ENCODE results near the gene OSTF1.
A peak's percentile ranks its signal among the peaks of the same experiment; 100 is the strongest.

The OSTF1 gene

DNA sequence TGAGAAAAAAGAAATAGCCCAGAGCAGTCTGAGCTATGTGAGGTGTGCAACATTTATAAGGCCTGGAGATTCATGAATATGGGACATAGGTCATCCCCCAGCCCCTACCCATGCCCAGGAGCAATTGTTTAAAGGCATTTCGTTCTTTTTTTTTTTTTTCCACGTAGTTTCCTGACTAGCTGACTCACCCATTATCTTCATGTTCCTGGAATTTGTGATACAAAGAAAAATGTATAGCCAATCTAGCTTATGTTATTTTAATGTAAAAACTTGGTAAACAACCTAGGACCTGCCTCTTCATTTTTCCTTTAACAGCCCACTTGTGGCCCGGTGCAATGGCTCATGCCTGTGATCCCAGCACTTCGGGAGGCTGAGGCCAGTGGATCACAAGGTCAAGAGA is 81.3 kb downstream of the OSTF1 start:
- DNase-seq: no peak

- no peak for DNase-seq
Observed at GRCh38 chr9:75170898-75171360, 82.6 kb downstream of the OSTF1 start.

- DNase-seq: no peak
Observed at GRCh38 chr9:75175395-75175794, 87.1 kb downstream of the OSTF1 start.

- no peak for DNase-seq
Observed at GRCh38 chr9:75176037-75176436, 87.7 kb downstream of the OSTF1 start.

DNA sequence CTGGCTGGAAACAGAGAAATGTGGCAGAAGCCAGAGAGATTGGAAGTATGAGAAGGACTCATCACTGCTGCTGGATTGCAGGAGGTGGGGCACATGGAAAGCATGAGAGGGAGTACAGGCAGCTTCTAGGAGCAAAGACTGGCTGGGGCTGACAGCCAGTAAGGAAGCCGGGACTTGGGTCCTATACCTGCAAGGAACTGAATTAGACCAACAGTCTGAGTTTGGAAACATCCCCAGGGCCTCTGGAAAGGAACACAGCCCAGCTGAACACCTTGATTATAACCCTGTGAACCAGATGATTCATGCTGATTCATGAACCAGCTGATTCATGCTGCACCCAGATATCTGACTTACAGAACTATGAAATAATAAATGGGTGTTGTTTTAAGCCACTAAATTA is 93.4 kb downstream of the OSTF1 start:
- no peak for DNase-seq

- no peak for DNase-seq
Observed at GRCh38 chr9:75183306-75183705, 95.0 kb downstream of the OSTF1 start.

DNA sequence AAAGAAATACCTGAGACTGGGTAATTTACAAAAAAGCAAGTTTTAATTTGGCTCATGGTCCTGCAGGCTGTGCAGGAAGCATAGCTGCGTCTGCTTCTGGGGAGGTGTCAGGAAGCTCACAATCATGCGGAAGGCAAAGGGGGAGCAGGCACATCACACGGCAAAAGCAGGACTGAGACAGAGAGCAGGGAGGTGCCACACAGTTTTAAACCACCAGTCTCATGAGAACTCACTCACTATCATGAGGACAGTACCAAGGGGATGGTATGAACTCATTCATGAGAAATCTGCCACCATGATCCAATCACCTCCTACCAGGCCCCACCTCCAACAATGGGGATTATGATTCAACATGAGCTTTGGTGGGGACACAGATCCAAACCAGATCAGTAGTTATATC is 96.2 kb downstream of the OSTF1 start:
- no peak for DNase-seq

DNA sequence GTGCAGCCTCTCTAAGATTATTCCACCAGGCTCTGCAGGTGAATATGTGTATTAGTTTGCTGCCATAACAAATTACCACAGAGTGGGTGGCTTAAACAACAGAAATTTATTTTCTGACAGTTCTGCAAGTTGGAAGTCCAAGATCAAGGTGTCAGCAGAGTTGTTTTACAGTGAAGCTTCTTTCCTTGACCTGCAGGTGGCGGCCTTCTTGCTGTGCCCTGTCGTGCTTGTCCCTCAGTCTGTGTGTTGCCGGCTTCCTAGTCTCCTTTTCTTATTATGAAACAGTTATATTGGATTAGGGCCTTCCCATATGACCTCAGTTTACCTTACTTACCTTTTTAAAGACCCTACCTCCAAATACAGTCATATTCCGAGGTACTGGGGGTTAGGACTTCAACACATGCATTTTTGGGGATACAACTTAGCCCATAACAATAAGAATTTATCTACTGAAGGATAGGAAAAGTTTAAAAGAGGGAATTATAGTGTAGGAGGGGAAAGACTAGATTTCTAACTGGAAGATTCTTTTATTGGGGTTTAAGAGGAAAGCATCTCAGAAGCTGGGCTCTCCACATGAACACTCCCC is 97.4 kb downstream of the OSTF1 start:
- peak; percentile 53 for DNase-seq

- DNase-seq: peak; percentile 50
Observed at GRCh38 chr9:75186767-75187380, 98.6 kb downstream of the OSTF1 start.

DNA sequence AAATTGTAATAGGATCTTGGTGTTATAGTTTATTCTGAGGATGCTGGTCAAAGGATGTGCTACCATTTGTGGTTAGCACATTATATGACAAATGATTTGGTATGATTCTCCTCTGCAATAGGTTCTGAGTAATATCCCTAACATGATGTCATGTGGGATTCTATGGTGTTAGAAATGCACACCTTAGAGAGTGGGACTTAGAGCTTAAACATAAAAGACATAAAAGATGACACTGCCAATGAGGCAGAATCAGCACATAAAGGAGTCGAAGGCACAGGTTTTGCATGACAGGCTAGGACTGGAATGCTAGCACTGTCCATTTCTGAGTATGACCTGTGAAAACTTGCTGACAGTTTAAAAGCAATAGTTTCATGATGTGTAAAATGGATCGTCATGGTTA is 100.4 kb downstream of the OSTF1 start:
- DNase-seq: no peak

DNA sequence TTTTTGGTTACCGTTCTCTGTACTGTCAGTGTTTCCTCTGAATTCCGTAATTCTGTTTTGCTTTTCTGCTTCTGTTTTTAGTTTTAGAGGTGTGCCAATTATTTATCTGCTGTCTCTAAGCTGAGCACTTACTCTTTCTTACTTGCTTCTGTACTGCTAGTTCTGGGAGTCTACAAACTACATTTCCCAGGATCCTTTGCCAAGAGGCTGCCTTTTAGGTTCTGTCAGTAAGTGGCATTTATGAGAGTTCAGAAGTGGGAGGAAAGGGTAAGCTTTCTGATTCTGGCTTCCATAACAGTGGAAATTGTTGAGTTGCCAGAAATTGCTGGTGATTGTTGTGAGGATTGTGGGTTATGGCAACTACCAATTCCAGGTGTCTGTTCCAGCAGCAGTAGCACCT is 102.4 kb downstream of the OSTF1 start:
- DNase-seq: no peak

Measured in CD4-positive, alpha-beta T cell treated with Interleukin-10 for 1 hour (primary cell).